Mesendoderm (in vitro differentiated cells): ENCODE measurements around the gene SHROOM3.

Experiments
- DNase-seq: peaks from one replicate; pipeline ENCODE4 v3.0.0; 2013
- H2AK5ac ChIP-seq: 2 replicates; pipeline ENCODE4 v1.6.1; 2013; ENCODE audit warnings: low read length, inconsistent platforms
- H2BK120ac ChIP-seq: 2 replicates; pipeline ENCODE4 v1.6.1; 2013; ENCODE audit warnings: low read depth, mild to moderate bottlenecking, low read length, moderate library complexity, mixed read lengths
- H2BK15ac ChIP-seq: replicated peaks from 2 replicates; pipeline ENCODE4 v1.6.1; 2013; ENCODE audit warnings: low read depth, mild to moderate bottlenecking, moderate library complexity
- H2BK5ac ChIP-seq: 2 replicates; pipeline ENCODE4 v1.6.1; 2013; ENCODE audit warnings: low read length, inconsistent platforms
- H3K18ac ChIP-seq: 2 replicates; pipeline ENCODE4 v1.6.1; 2013; ENCODE audit warnings: mild to moderate bottlenecking, low read length, mixed read lengths
- H3K23ac ChIP-seq: one replicate; pipeline ENCODE4 v1.6.1; 2013; ENCODE audit warnings: low read length
- H3K27ac ChIP-seq: 2 replicates; pipeline ENCODE4 v1.5.1; 2013; ENCODE audit warnings: low read depth, mild to moderate bottlenecking, inconsistent platforms, low read length, moderate library complexity
- H3K27me3 ChIP-seq: 2 replicates; pipeline ENCODE4 v1.6.1; 2013; ENCODE audit warnings: low read length, control low read depth, mild to moderate bottlenecking, inconsistent platforms; ENCODE audit not compliant: insufficient read depth, poor library complexity
- H3K36me3 ChIP-seq: 2 replicates; pipeline ENCODE4 v1.6.1; 2013; ENCODE audit warnings: low read length, inconsistent platforms; ENCODE audit not compliant: control insufficient read depth, insufficient read depth
- H3K4ac ChIP-seq: one replicate; pipeline ENCODE4 v1.6.1; 2013; ENCODE audit warnings: low read depth, mild to moderate bottlenecking, low read length, moderate library complexity
- H3K4me1 ChIP-seq: 2 replicates; pipeline ENCODE4 v1.6.1; 2013; ENCODE audit warnings: low read depth, low read length, inconsistent platforms; ENCODE audit not compliant: control insufficient read depth
- H3K4me2 ChIP-seq: 2 replicates; pipeline ENCODE4 v1.6.1; 2013; ENCODE audit warnings: low read length
- H3K4me3 ChIP-seq: 2 replicates; pipeline ENCODE4 v1.5.1; 2013; ENCODE audit warnings: mild to moderate bottlenecking, low read length
- H3K56ac ChIP-seq: one replicate; pipeline ENCODE4 v1.6.1; 2013; ENCODE audit warnings: low read length
- H3K79me1 ChIP-seq: 2 replicates; pipeline ENCODE4 v1.6.1; 2013; ENCODE audit warnings: low read length, inconsistent platforms
- H3K79me2 ChIP-seq: 2 replicates; pipeline ENCODE4 v1.6.1; 2013; ENCODE audit warnings: mild to moderate bottlenecking, low read length; ENCODE audit not compliant: control insufficient read depth, insufficient read depth
- H3K9ac ChIP-seq: 2 replicates; pipeline ENCODE4 v1.6.1; 2013; ENCODE audit warnings: low read length, inconsistent platforms
- H4K5ac ChIP-seq: one replicate; pipeline ENCODE4 v1.6.1; 2013; ENCODE audit warnings: low read length
- H4K8ac ChIP-seq: one replicate; pipeline ENCODE4 v1.6.1; 2013; ENCODE audit warnings: low read depth, mild to moderate bottlenecking, control low read depth, low read length, moderate library complexity
- WGBS: extraction: QIAGEN DNeasy Blood & Tissue Kit; methylation state at CpG from one replicate; pipeline ENCODE4 v1.1.7; 2013; ENCODE audit warnings: low lambda C conversion rate, missing lambda C conversion rate; ENCODE audit not compliant: insufficient coverage; ENCODE audit errors: extremely low coverage; 5-methylcytosine and 5-hydroxymethylcytosine counted together

SHROOM3 gene

DNA sequence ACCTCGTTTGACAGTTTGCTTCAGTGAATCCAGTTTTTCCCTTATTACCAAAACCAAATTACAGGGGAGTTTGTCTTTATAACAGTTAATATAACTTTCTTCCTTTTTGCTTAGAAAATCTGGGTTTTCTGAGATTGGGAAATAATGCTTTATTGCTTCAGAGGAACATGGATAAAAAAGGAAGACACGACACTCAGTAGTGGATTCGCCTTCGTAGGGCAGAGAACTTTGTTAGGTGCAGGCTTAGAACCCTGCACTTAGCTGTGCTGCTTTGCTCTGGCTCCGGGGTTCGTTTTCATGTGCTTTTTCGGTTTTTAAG, 274.7 kb downstream of the SHROOM3 start:
- WGBS = no CpG with 5 or more reads among the region's 7 CpGs
- H3K36me3 ChIP-seq = peaks cover 2% of the 10 kb centered on the region
- H3K4me3 ChIP-seq = no peak overlapping the region

GRCh38 chr4:76712564-76712963, 277.5 kb downstream of the SHROOM3 start:
- Histone ChIP-seq H3K4me2 (no peak overlapping the region), H2BK15ac (no peak overlapping the region), H4K5ac (no peak overlapping the region), H3K79me1 (peaks cover 8% of the 10 kb centered on the region), H3K9ac (no peak overlapping the region), H3K18ac (no peak overlapping the region), H3K27ac (no peak overlapping the region), H3K4me1 (peaks cover 2% of the 10 kb centered on the region), H3K27me3 (no peaks in the 10 kb centered on the region), H3K4ac (no peak overlapping the region), H3K79me2 (no peaks in the 10 kb centered on the region), H4K8ac (no peak overlapping the region), H2BK120ac (no peak overlapping the region), H3K56ac (no peak overlapping the region), H2AK5ac (no peak overlapping the region), H3K36me3 (peaks cover 2% of the 10 kb centered on the region), H2BK5ac (no peak overlapping the region), H3K4me3 (no peak overlapping the region), H3K23ac (no peak overlapping the region)
- no peak for DNase-seq
- no CpG with 5 or more reads among the region's 5 CpGs for WGBS

More for the DNA sequence above, 274.7 kb downstream of the SHROOM3 start:
- Histone ChIP-seq H3K9ac (no peak overlapping the region), H3K4me1 (peaks cover 2% of the 10 kb centered on the region), H4K8ac (no peak overlapping the region), H3K4ac (no peak overlapping the region), H3K27ac (no peak overlapping the region), H2BK120ac (no peak overlapping the region), H2AK5ac (no peak overlapping the region), H3K79me2 (peaks cover 6% of the 10 kb centered on the region), H3K4me2 (no peak overlapping the region), H3K23ac (no peak overlapping the region), H3K27me3 (no peaks in the 10 kb centered on the region), H2BK15ac (no peak overlapping the region), H4K5ac (no peak overlapping the region), H2BK5ac (no peak overlapping the region), H3K79me1 (peaks cover 11% of the 10 kb centered on the region), H3K18ac (no peak overlapping the region), H3K56ac (no peak overlapping the region)
- DNase-seq = no peak

DNA sequence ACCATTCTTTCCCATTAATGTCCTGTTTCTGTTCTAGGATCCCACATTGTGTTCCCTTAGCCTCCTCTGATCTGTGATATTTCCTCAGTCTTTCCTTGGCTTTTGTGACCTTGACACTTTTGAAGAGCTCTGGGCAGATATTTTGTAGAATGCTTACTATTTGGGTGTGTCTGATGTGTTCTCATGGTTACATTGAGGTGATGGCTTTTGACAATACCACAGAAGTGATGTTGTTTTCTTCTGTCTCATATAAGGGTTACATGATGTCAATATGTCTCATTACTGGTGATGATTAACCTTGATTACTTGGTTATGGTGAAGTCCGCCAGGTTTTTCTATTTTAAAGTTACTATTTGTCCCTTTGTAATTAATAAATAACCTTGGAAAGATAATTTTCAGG, 279.2 kb downstream of the SHROOM3 start:
- Histone ChIP-seq H2BK5ac (no peak overlapping the region), H3K18ac (no peak overlapping the region), H2BK120ac (no peak overlapping the region), H3K4me3 (no peak overlapping the region), H3K23ac (no peak overlapping the region), H4K8ac (no peak overlapping the region), H2BK15ac (no peak overlapping the region), H3K27ac (no peak overlapping the region), H3K36me3 (peaks cover 2% of the 10 kb centered on the region), H3K56ac (no peak overlapping the region), H3K79me2 (no peaks in the 10 kb centered on the region), H3K4me1 (no peaks in the 10 kb centered on the region), H3K9ac (no peak overlapping the region), H2AK5ac (no peak overlapping the region), H3K4me2 (no peak overlapping the region), H3K27me3 (no peaks in the 10 kb centered on the region), H3K4ac (no peak overlapping the region), H3K79me1 (peaks cover 6% of the 10 kb centered on the region), H4K5ac (no peak overlapping the region)
- no peak for DNase-seq
- no CpG with 5 or more reads among the region's 1 CpG for WGBS

- Histone ChIP-seq H3K23ac (no peak overlapping the region), H3K18ac (no peak overlapping the region), H3K36me3 (no peaks in the 10 kb centered on the region), H2AK5ac (no peak overlapping the region), H2BK120ac (no peak overlapping the region), H3K27ac (no peak overlapping the region), H2BK15ac (no peak overlapping the region), H3K27me3 (no peaks in the 10 kb centered on the region), H2BK5ac (no peak overlapping the region), H3K79me2 (peaks cover 2% of the 10 kb centered on the region), H3K56ac (no peak overlapping the region), H4K8ac (no peak overlapping the region), H3K4me2 (no peak overlapping the region), H3K4ac (no peak overlapping the region), H3K9ac (no peak overlapping the region), H3K79me1 (no peaks in the 10 kb centered on the region), H4K5ac (no peak overlapping the region), H3K4me1 (no peaks in the 10 kb centered on the region), H3K4me3 (no peak overlapping the region)
- no CpG with 5 or more reads among the region's 4 CpGs for WGBS
- DNase-seq = no peak
Observed at GRCh38 chr4:76716020-76716419, 281.0 kb downstream of the SHROOM3 start.

- Histone ChIP-seq H3K79me2 (peaks cover 2% of the 10 kb centered on the region), H3K23ac (no peak overlapping the region), H3K79me1 (no peaks in the 10 kb centered on the region), H2AK5ac (no peak overlapping the region), H3K27ac (no peak overlapping the region), H4K5ac (no peak overlapping the region), H3K9ac (no peak overlapping the region), H3K4me3 (no peak overlapping the region), H3K4ac (no peak overlapping the region), H3K18ac (no peak overlapping the region), H3K56ac (no peak overlapping the region), H3K36me3 (no peaks in the 10 kb centered on the region), H3K27me3 (no peaks in the 10 kb centered on the region), H2BK120ac (no peak overlapping the region), H2BK5ac (no peak overlapping the region), H3K4me2 (no peak overlapping the region), H4K8ac (no peak overlapping the region), H2BK15ac (no peak overlapping the region), H3K4me1 (no peaks in the 10 kb centered on the region)
- WGBS = no CpG with 5 or more reads among the region's 2 CpGs
- DNase-seq = no peak
Observed at GRCh38 chr4:76716658-76717057, 281.6 kb downstream of the SHROOM3 start.

DNA sequence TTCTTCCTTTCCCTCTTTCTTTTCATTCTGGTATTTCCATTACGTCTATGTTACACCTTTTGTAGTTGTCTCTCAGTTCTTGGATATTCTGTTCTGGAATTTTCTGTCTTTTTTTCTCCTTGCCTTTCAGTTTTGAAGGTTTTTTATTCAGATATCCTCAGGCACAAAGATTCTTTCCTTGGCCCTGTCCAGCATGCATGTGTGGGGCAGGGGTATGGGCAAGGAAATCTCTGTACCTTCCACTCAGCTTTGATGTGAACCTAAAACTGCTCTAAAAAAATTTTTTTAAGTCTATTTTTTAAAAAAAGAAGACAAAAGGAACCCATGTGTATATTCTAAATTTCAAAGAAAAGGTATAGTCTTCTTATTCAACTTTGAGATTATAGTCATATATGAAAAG, 282.4 kb downstream of the SHROOM3 start:
- Histone ChIP-seq H4K5ac (no peak overlapping the region), H3K79me1 (no peaks in the 10 kb centered on the region), H2BK120ac (no peak overlapping the region), H3K36me3 (no peaks in the 10 kb centered on the region), H2BK15ac (no peak overlapping the region), H3K4ac (no peak overlapping the region), H3K4me1 (no peaks in the 10 kb centered on the region), H4K8ac (no peak overlapping the region), H3K23ac (no peak overlapping the region), H3K79me2 (peaks cover 2% of the 10 kb centered on the region), H3K9ac (no peak overlapping the region), H3K4me3 (no peak overlapping the region), H3K27me3 (no peaks in the 10 kb centered on the region), H3K18ac (no peak overlapping the region), H2AK5ac (no peak overlapping the region), H3K27ac (no peak overlapping the region), H3K56ac (no peak overlapping the region), H3K4me2 (no peak overlapping the region), H2BK5ac (no peak overlapping the region)
- no CpG with 5 or more reads among the region's 1 CpG for WGBS
- DNase-seq = no peak
